CD14-positive monocyte (primary cell): ENCODE results near the gene AOC1. TPM values are rescaled to one million over a fixed set of nuclear protein-coding genes. Genes with fewer than 3 reads are reported as not detected.

Experiments used
- DNase-seq, 3 donors: peaks; one replicate each; pipeline ENCODE4 v3.0.0-alpha.2; 2011 to 2022
- H2AFZ ChIP-seq: 2 replicates; pipeline ENCODE4 v1.6.0; 2012; ENCODE audit warnings: mild to moderate bottlenecking, low read depth, low read length, inconsistent platforms; ENCODE audit not compliant: insufficient read depth, poor library complexity, severe bottlenecking
- H3K27ac ChIP-seq, 2 donors: 1 replicate in 1 of 2; 2 replicates in 1 of 2; pipeline ENCODE4 v1.5.1; 2012 to 2013; ENCODE audit warnings: low read length in 2 of 2, control low read depth in 1 of 2, inconsistent platforms in 1 of 2, low read depth in 1 of 2, mild to moderate bottlenecking in 1 of 2
- H3K27me3 ChIP-seq, 2 donors: one replicate each; pipeline versions ENCODE4 v1.6.0 to v1.6.1; 2011 to 2013; ENCODE audit warnings: low read length in 2 of 2; ENCODE audit not compliant: control insufficient read depth in 2 of 2, insufficient read depth in 2 of 2
- H3K36me3 ChIP-seq, 2 donors: replicated peaks in 1 of 2; 1 replicate in 1 of 2; 2 replicates in 1 of 2; pipeline versions ENCODE4 v1.5.1 to v1.6.1; 2012 to 2013; ENCODE audit warnings: low read length in 2 of 2, control low read depth in 1 of 2, inconsistent platforms in 1 of 2, mild to moderate bottlenecking in 1 of 2; ENCODE audit not compliant: insufficient read depth in 2 of 2, control insufficient read depth in 1 of 2
- H3K4me1 ChIP-seq, 2 donors: 1 replicate in 1 of 2; 2 replicates in 1 of 2; pipeline versions ENCODE4 v1.5.1 to v1.6.1; 2012 to 2013; ENCODE audit warnings: low read length in 2 of 2, control low read depth in 1 of 2, inconsistent platforms in 1 of 2, mild to moderate bottlenecking in 1 of 2, moderate library complexity in 1 of 2; ENCODE audit not compliant: insufficient read depth in 2 of 2, control insufficient read depth in 1 of 2
- H3K4me2 ChIP-seq: replicated peaks from 2 replicates; pipeline ENCODE3; 2012; ENCODE audit warnings: low read length, moderate library complexity, mild to moderate bottlenecking; ENCODE audit not compliant: poor library complexity, severe bottlenecking; ENCODE audit errors: extremely low read depth
- H3K4me3 ChIP-seq, 3 experiments: fragments of 200-600 bp in 1 of 3; sonication (generic) in 1 of 3; replicated peaks in 1 of 3; 1 replicate in 2 of 3; 2 replicates in 1 of 3; pipeline ENCODE4 v1.5.1; 2011 to 2013; ENCODE audit warnings: low read length in 3 of 3, mild to moderate bottlenecking in 3 of 3, control low read depth in 2 of 3, low read depth in 2 of 3, inconsistent platforms in 1 of 3, moderate library complexity in 1 of 3
- H3K79me2 ChIP-seq: 2 replicates; pipeline ENCODE4 v1.6.0; 2012; ENCODE audit warnings: mild to moderate bottlenecking, control low read depth, inconsistent platforms, low read length, moderate library complexity; ENCODE audit not compliant: insufficient read depth
- H3K9ac ChIP-seq: 2 replicates; pipeline ENCODE4 v1.6.0; 2017; ENCODE audit warnings: low read length, mild to moderate bottlenecking; ENCODE audit not compliant: insufficient read depth, poor library complexity, severe bottlenecking
- H3K9me3 ChIP-seq, 2 donors: replicated peaks in 1 of 2; 1 replicate in 1 of 2; 2 replicates in 1 of 2; pipeline versions ENCODE4 v1.5.1 to v1.6.1; 2012 to 2013; ENCODE audit warnings: low read length in 2 of 2, control low read depth in 1 of 2; ENCODE audit not compliant: control insufficient read depth in 1 of 2, insufficient read depth in 1 of 2
- H4K20me1 ChIP-seq: 2 replicates; pipeline ENCODE4 v1.6.0; 2012; ENCODE audit warnings: mild to moderate bottlenecking, low read length, control low read depth, moderate library complexity; ENCODE audit not compliant: insufficient read depth
- H3K27ac Mint-ChIP-seq, 7 donors: one replicate each; pipeline ENCODE4 v1.8.0; 2020; ENCODE audit warnings: mild to moderate bottlenecking in 7 of 7, mixed read lengths in 7 of 7, moderate library complexity in 6 of 7, inconsistent platforms in 2 of 7
- H3K27me3 Mint-ChIP-seq, 3 donors: one replicate each; pipeline ENCODE4 v1.8.0; 2021 to 2022; ENCODE audit warnings: low read depth in 3 of 3, mild to moderate bottlenecking in 3 of 3, mixed read lengths in 3 of 3, moderate library complexity in 3 of 3, inconsistent platforms in 1 of 3
- H3K36me3 Mint-ChIP-seq, 2 donors: one replicate each; pipeline ENCODE4 v1.8.0; 2020; ENCODE audit warnings: mixed read lengths in 2 of 2, inconsistent platforms in 1 of 2, mild to moderate bottlenecking in 1 of 2
- H3K4me1 Mint-ChIP-seq: one replicate; pipeline ENCODE4 v1.8.0; 2020; ENCODE audit warnings: mild to moderate bottlenecking, mixed read lengths
- H3K4me3 Mint-ChIP-seq, 2 donors: one replicate each; pipeline ENCODE4 v1.8.0; 2020; ENCODE audit warnings: mild to moderate bottlenecking in 2 of 2, mixed read lengths in 2 of 2, moderate library complexity in 1 of 2
- H3K9me3 Mint-ChIP-seq, 7 donors: one replicate each; pipeline ENCODE4 v1.8.0; 2020 to 2022; ENCODE audit warnings: mixed read lengths in 7 of 7, mild to moderate bottlenecking in 6 of 7, moderate library complexity in 6 of 7, inconsistent platforms in 2 of 7
- CTCF ChIP-seq: fragments of 200-600 bp; IDR thresholded peaks from one replicate; pipeline ENCODE4 v1.8.0; 2022; ENCODE audit warnings: antibody characterized with exemption, mild to moderate bottlenecking
- WGBS: methylation state at CpG from one replicate; pipeline ENCODE4 v1.1.5; 2013; ENCODE audit warnings: missing lambda C conversion rate; ENCODE audit not compliant: insufficient coverage; 5-methylcytosine and 5-hydroxymethylcytosine counted together
- intact Hi-C, 2 donors: fragments of 100-400 bp; cut with micrococcal nuclease; formaldehyde crosslinking; loops; one replicate each; pipeline versions ENCODE4 v1.15.0 to v1.15.1; 2023
- polyA plus RNA-seq, 3 donors: library from polyadenylated mRNA; depleted of rRNA in 1 of 3; unstranded in 2 of 3; stranded (reverse) in 1 of 3; fragments of 300-500 nt in 2 of 3; fragments of >200 nt in 1 of 3; fragmentation: Illumina TruSeq in 2 of 3; gene quantifications; 1 replicate in 2 of 3; 2 replicates in 1 of 3; pipeline ENCODE4 v1.2.3, GENCODE V29; 2012 to 2021

AOC1 gene
- polyA plus RNA-seq, 3 donors: 0.16 to 0.31 TPM; not detected in 1

- WGBS: 98% methylated on average over 7 of the region's 8 CpGs
- Histone ChIP-seq H3K27ac (no peak overlapping the region), H3K36me3 (no peaks in the 10 kb centered on the region), H3K4me3 (no peak overlapping the region), H3K27me3 (no peaks in the 10 kb centered on the region), H2AFZ (no peak overlapping the region), H4K20me1 (no peaks in the 10 kb centered on the region), H3K4me1 (peaks cover 13 to 26% of the 10 kb centered on the region in 2 donors), H3K79me2 (no peaks in the 10 kb centered on the region), H3K4me2 (no peak overlapping the region), H3K9me3 (no peaks in the 10 kb centered on the region), H3K9ac (no peak overlapping the region)
- no peak overlapping the region for H3K27ac Mint-ChIP-seq
- H3K9me3 Mint-ChIP-seq: peaks cover 0 to 3% (median 0%) of the 10 kb centered on the region in 7 donors
- TF ChIP-seq CTCF: no peak
- H3K4me1 Mint-ChIP-seq: peaks cover 31% of the 10 kb centered on the region
- intact Hi-C loops: no loop called here
- DNase-seq: no peak
- H3K4me3 Mint-ChIP-seq: no peak overlapping the region
- no peaks in the 10 kb centered on the region for H3K36me3 Mint-ChIP-seq
- peaks cover 3 to 12% (median 4%) of the 10 kb centered on the region in 3 donors for H3K27me3 Mint-ChIP-seq
Measured at GRCh38 chr7:150848111-150848510, 4.2 kb upstream of the AOC1 start.

GRCh38 chr7:150848561-150849115, 3.7 kb upstream of the AOC1 start:
- 100% methylated on average over 1 of the region's 3 CpGs for WGBS
- H3K27me3 ChIP-seq: no peaks in the 10 kb centered on the region
- Mint-ChIP-seq H3K27me3 (peaks cover 3 to 12% (median 4%) of the 10 kb centered on the region in 3 donors), H3K27ac (no peak overlapping the region), H3K4me3 (no peak overlapping the region), H3K9me3 (peaks cover 0 to 3% (median 0%) of the 10 kb centered on the region in 7 donors), H3K36me3 (no peaks in the 10 kb centered on the region), H3K4me1 (peaks cover 31% of the 10 kb centered on the region)
- DNase-seq: no peak
- no peaks in the 10 kb centered on the region for H3K79me2 ChIP-seq
- H3K27ac ChIP-seq: no peak overlapping the region
- no peak overlapping the region for H3K4me2 ChIP-seq
- H3K4me3 ChIP-seq: no peak overlapping the region
- no peak overlapping the region for H2AFZ ChIP-seq
- peaks cover 13 to 26% of the 10 kb centered on the region in 2 donors for H3K4me1 ChIP-seq
- H4K20me1 ChIP-seq: no peaks in the 10 kb centered on the region
- H3K36me3 ChIP-seq: no peaks in the 10 kb centered on the region
- TF ChIP-seq CTCF: no peak
- H3K9me3 ChIP-seq: no peaks in the 10 kb centered on the region
- intact Hi-C loops: no loop called here
- no peak overlapping the region for H3K9ac ChIP-seq
